Lower leg skin (tissue), 3 donors: ENCODE results near the gene GPR27.

Source experiments
- CTCF ChIP-seq, 3 donors: fragments of 450-650 bp; IDR thresholded peaks; one replicate each; pipeline ENCODE4 v1.5.1; 2016; ENCODE audit warnings: antibody characterized with exemption in 3 of 3, mild to moderate bottlenecking in 3 of 3, moderate library complexity in 2 of 3
- POLR2A ChIP-seq, 2 donors: fragments of 450-650 bp; IDR thresholded peaks; one replicate each; pipeline ENCODE4 v1.6.1; 2016 to 2017; ENCODE audit warnings: antibody characterized with exemption in 2 of 2, mild to moderate bottlenecking in 1 of 2, moderate library complexity in 1 of 2

- TF ChIP-seq CTCF (IDR thresholded peaks at IDR 0.05) (no peak), POLR2A (IDR thresholded peaks at IDR 0.05) (no peak)
Measured at GRCh38 chr3:71705681-71706080, 48.0 kb upstream of the GPR27 start.
